OCI-LY7 (cell line): ENCODE measurements around the gene BBS9. TPM values are rescaled to one million over a fixed set of nuclear protein-coding genes. Genes with fewer than 3 reads are reported as not detected.

Experiments
- BruUV-seq: library from RNA; stranded (reverse); fragments of 400-500 nt; replicated peaks from 2 replicates; lab custom pipeline; 2021; lab: Mats Ljungman, UMichigan
- CTCF ChIA-PET: fragments of 300-600 bp; sonication (Branson Sonifier 250); formaldehyde crosslinking; loops from one replicate; lab custom pipeline; 2022; ENCODE audit warnings: antibody characterized with exemption; ENCODE audit not compliant: unreplicated experiment; lab: Charles Lee
- POLR2A ChIA-PET: fragments of 300-600 bp; sonication (Branson Sonifier 250); formaldehyde crosslinking; loops from one replicate; lab custom pipeline; 2022; ENCODE audit warnings: antibody characterized with exemption; lab: Charles Lee
- DNase-seq: peaks from one replicate; pipeline ENCODE4 v3.0.0-alpha.2; 2015; ENCODE audit warnings: low spot score
- H2AFZ ChIP-seq: fragments of 200-600 bp; sonication (generic), shearing (Covaris generic); 2 replicates; pipeline ENCODE4 v1.6.1; 2014; ENCODE audit warnings: mild to moderate bottlenecking, antibody characterized with exemption, low read length, moderate library complexity
- H3K27ac ChIP-seq: fragments of 200-600 bp; sonication (generic); 2 replicates; pipeline ENCODE4 v1.5.1; 2014; ENCODE audit warnings: mixed run types, low read depth, mild to moderate bottlenecking, moderate library complexity, low read length, inconsistent platforms; ENCODE audit not compliant: poor library complexity, severe bottlenecking
- H3K36me3 ChIP-seq: fragments of 200-600 bp; sonication (generic); 2 replicates; pipeline ENCODE4 v1.6.1; 2014; ENCODE audit warnings: mild to moderate bottlenecking, antibody characterized with exemption, low read length, moderate library complexity, mixed read lengths; ENCODE audit not compliant: insufficient read depth
- H3K4me1 ChIP-seq: fragments of 200-600 bp; sonication (generic); 2 replicates; pipeline ENCODE4 v1.5.1; 2014; ENCODE audit warnings: mild to moderate bottlenecking, low read length; ENCODE audit not compliant: insufficient read depth, poor library complexity, severe bottlenecking
- H3K4me2 ChIP-seq: fragments of 200-600 bp; sonication (generic); 2 replicates; pipeline ENCODE4 v1.6.1; 2014; ENCODE audit warnings: mild to moderate bottlenecking, low read length
- H3K4me3 ChIP-seq: fragments of 200-600 bp; sonication (generic); 2 replicates; pipeline ENCODE4 v1.5.1; 2014; ENCODE audit warnings: mild to moderate bottlenecking, low read depth, low read length; ENCODE audit not compliant: poor library complexity, severe bottlenecking
- H3K79me2 ChIP-seq: fragments of 200-600 bp; sonication (generic); 2 replicates; pipeline ENCODE4 v1.6.1; 2016; ENCODE audit warnings: low read depth, mild to moderate bottlenecking, low read length, moderate library complexity, mixed read lengths; ENCODE audit not compliant: insufficient read depth
- H3K9me2 ChIP-seq: fragments of 200-600 bp; sonication (generic); 2 replicates; pipeline ENCODE4 v1.6.1; 2016; ENCODE audit warnings: mild to moderate bottlenecking, low read length, mixed read lengths; ENCODE audit not compliant: insufficient read depth
- H3K9me3 ChIP-seq: fragments of 200-600 bp; sonication (generic); 2 replicates; pipeline ENCODE4 v1.6.1; 2014; ENCODE audit warnings: mild to moderate bottlenecking, mixed run types, low read length, mixed read lengths
- H4K20me1 ChIP-seq: fragments of 200-600 bp; sonication (generic); 2 replicates; pipeline ENCODE4 v1.6.1; 2014; ENCODE audit warnings: mild to moderate bottlenecking, antibody characterized with exemption, low read length, moderate library complexity, mixed read lengths; ENCODE audit not compliant: insufficient read depth
- CTCF ChIP-seq: fragments of 200-600 bp; sonication (generic); conservative IDR thresholded peaks from 2 replicates; pipeline ENCODE4 v1.5.1; 2014; ENCODE audit warnings: mild to moderate bottlenecking, antibody characterized with exemption, low read length, moderate library complexity, mixed read lengths
- EZH2phosphoT487 ChIP-seq: fragments of 200-600 bp; sonication (generic); IDR thresholded peaks from 2 replicates; pipeline ENCODE4 v1.6.1; 2018; ENCODE audit warnings: low read depth, borderline replicate concordance, mild to moderate bottlenecking, mixed run types, antibody characterized with exemption, low read length, moderate library complexity, mixed read lengths
- intact Hi-C: fragments of 100-400 bp; cut with micrococcal nuclease; formaldehyde crosslinking; loops from one replicate; pipeline ENCODE4 v1.10.0; 2022; ENCODE audit not compliant: unreplicated experiment
- total RNA-seq, 2 experiments: library from RNA; depleted of rRNA in 1 of 2; stranded (reverse); fragments of >200 nt in 1 of 2; shearing (Covaris generic) in 1 of 2; gene quantifications; 2 replicates each; pipeline ENCODE4 v1.2.3, GENCODE V29; 2014 to 2022

Gene BBS9
- total RNA-seq, 2 experiments from 2014 or later: 6.8 to 14.8 TPM

- H3K9me3 ChIP-seq: no peaks in the 10 kb centered on the region
- H2AFZ ChIP-seq: no peak overlapping the region
- no peaks in the 10 kb centered on the region for H3K36me3 ChIP-seq
- intact Hi-C loops: no loop called here
- ChIA-PET POLR2A (no interaction called here), CTCF (no interaction called here)
- no peak overlapping the region for H3K4me3 ChIP-seq
- BruUV-seq: no TSS peak
- no peak overlapping the region for H3K4me2 ChIP-seq
- H3K4me1 ChIP-seq: no peaks in the 10 kb centered on the region
- no peaks in the 10 kb centered on the region for H3K79me2 ChIP-seq
- no peaks in the 10 kb centered on the region for H3K9me2 ChIP-seq
- TF ChIP-seq EZH2phosphoT487 (no peak), CTCF (no peak)
- no peak for DNase-seq
- no peak overlapping the region for H3K27ac ChIP-seq
- no peaks in the 10 kb centered on the region for H4K20me1 ChIP-seq
Measured at GRCh38 chr7:33592718-33593117, 463.4 kb downstream of the BBS9 start.

- no TSS peak for BruUV-seq
- H3K27ac ChIP-seq: no peak overlapping the region
- H4K20me1 ChIP-seq: no peaks in the 10 kb centered on the region
- CTCF ChIA-PET: no interaction called here
- no peaks in the 10 kb centered on the region for H3K79me2 ChIP-seq
- intact Hi-C loops: no loop called here
- POLR2A ChIA-PET: no interaction called here
- no peak overlapping the region for H3K4me3 ChIP-seq
- no peak overlapping the region for H3K4me2 ChIP-seq
- no peak for DNase-seq
- TF ChIP-seq CTCF (no peak), EZH2phosphoT487 (no peak)
- H3K9me2 ChIP-seq: no peaks in the 10 kb centered on the region
- no peaks in the 10 kb centered on the region for H3K4me1 ChIP-seq
- no peaks in the 10 kb centered on the region for H3K9me3 ChIP-seq
- H3K36me3 ChIP-seq: no peaks in the 10 kb centered on the region
- no peak overlapping the region for H2AFZ ChIP-seq
Measured at GRCh38 chr7:33593611-33594010, 464.2 kb downstream of the BBS9 start.

- TF ChIP-seq CTCF (no peak), EZH2phosphoT487 (no peak)
- Histone ChIP-seq H3K9me2 (no peaks in the 10 kb centered on the region), H3K9me3 (no peaks in the 10 kb centered on the region), H3K79me2 (no peaks in the 10 kb centered on the region), H3K4me1 (no peaks in the 10 kb centered on the region), H3K4me2 (no peak overlapping the region), H3K27ac (no peak overlapping the region), H4K20me1 (no peaks in the 10 kb centered on the region), H2AFZ (no peak overlapping the region), H3K4me3 (no peak overlapping the region), H3K36me3 (no peaks in the 10 kb centered on the region)
- no peak for DNase-seq
- intact Hi-C loops: no loop called here
- CTCF ChIA-PET: no interaction called here
- no TSS peak for BruUV-seq
- POLR2A ChIA-PET: no interaction called here
Measured at GRCh38 chr7:33596686-33597085, 467.3 kb downstream of the BBS9 start.
